Measurements from ENCODE around the gene ALK.

ALK gene

GRCh38 chr2:29951576-29951975 is 30.2 kb upstream of the ALK start:
- Histone ChIP-seq H3K27me3 (ENCODE audit: insufficient read depth, low read length) (no peaks in the 10 kb centered on the region), H3K9me2 (ENCODE audit: low read depth, low read length) (no peaks in the 10 kb centered on the region), H3K4me2 (ENCODE audit: low read length) (no peak overlapping the region), H3F3A (ENCODE audit: insufficient read depth, low read length) (no peaks in the 10 kb centered on the region), H3K79me2 (ENCODE audit: insufficient read depth, low read length) (no peaks in the 10 kb centered on the region), H4K20me1 (ENCODE audit: insufficient read depth, low read length) (no peaks in the 10 kb centered on the region), H3K4me3 (ENCODE audit: low read depth, low read length, poor library complexity, severe bottlenecking) (no peak overlapping the region), H3K36me3 (ENCODE audit: insufficient read depth, low read length) (no peaks in the 10 kb centered on the region), H3K9me3 (ENCODE audit: low read length) (no peaks in the 10 kb centered on the region), H3K4me1 (ENCODE audit: insufficient read depth, low read length, severe bottlenecking) (no peaks in the 10 kb centered on the region), H2AFZ (ENCODE audit: low read length) (no peak overlapping the region), H3K9ac (ENCODE audit: low read length) (no peak overlapping the region), H3K27ac (ENCODE audit: low read depth, low read length, poor library complexity, severe bottlenecking) (no peak overlapping the region)
- TF ChIP-seq EZH2 (IDR thresholded peaks at IDR 0.05; ENCODE audit: borderline replicate concordance, low read length) (no peak), CTCF (IDR thresholded peaks at IDR 0.05; ENCODE audit: low read length) (no peak)

- H3F3A ChIP-seq (ENCODE audit: insufficient read depth, low read length) = no peaks in the 10 kb centered on the region
- no peaks in the 10 kb centered on the region for H3K27me3 ChIP-seq (ENCODE audit: insufficient read depth, low read length)
Observed at GRCh38 chr2:29950481-29950880, 29.1 kb upstream of the ALK start.

GRCh38 chr2:29949042-29949441 is 27.7 kb upstream of the ALK start:
- no peak overlapping the region for H2AFZ ChIP-seq (ENCODE audit: low read length)
- H3K4me1 ChIP-seq (ENCODE audit: insufficient read depth, low read length, severe bottlenecking) = no peaks in the 10 kb centered on the region
- H3K4me2 ChIP-seq (ENCODE audit: low read length) = no peak overlapping the region
- no peaks in the 10 kb centered on the region for H4K20me1 ChIP-seq (ENCODE audit: insufficient read depth, low read length)
- no peaks in the 10 kb centered on the region for H3K27me3 ChIP-seq (ENCODE audit: insufficient read depth, low read length)
- TF ChIP-seq CTCF (IDR thresholded peaks at IDR 0.05; ENCODE audit: low read length) = no peak
- no peak for TF ChIP-seq EZH2 (IDR thresholded peaks at IDR 0.05; ENCODE audit: borderline replicate concordance, low read length)
- no peaks in the 10 kb centered on the region for H3K9me2 ChIP-seq (ENCODE audit: low read depth, low read length)
- no peaks in the 10 kb centered on the region for H3K9me3 ChIP-seq (ENCODE audit: low read length)
- H3K9ac ChIP-seq (ENCODE audit: low read length) = no peak overlapping the region
- no peaks in the 10 kb centered on the region for H3F3A ChIP-seq (ENCODE audit: insufficient read depth, low read length)
- no peaks in the 10 kb centered on the region for H3K79me2 ChIP-seq (ENCODE audit: insufficient read depth, low read length)
- no peaks in the 10 kb centered on the region for H3K36me3 ChIP-seq (ENCODE audit: insufficient read depth, low read length)
- H3K4me3 ChIP-seq (ENCODE audit: low read depth, low read length, poor library complexity, severe bottlenecking) = no peak overlapping the region
- H3K27ac ChIP-seq (ENCODE audit: low read depth, low read length, poor library complexity, severe bottlenecking) = no peak overlapping the region

More at GRCh38 chr2:29950481-29950880, 29.1 kb upstream of the ALK start:
- Histone ChIP-seq H3K4me1 (ENCODE audit: insufficient read depth, low read length, severe bottlenecking) (no peaks in the 10 kb centered on the region), H4K20me1 (ENCODE audit: insufficient read depth, low read length) (no peaks in the 10 kb centered on the region), H3K9me2 (ENCODE audit: low read depth, low read length) (no peaks in the 10 kb centered on the region), H3K9me3 (ENCODE audit: low read length) (no peaks in the 10 kb centered on the region), H3K36me3 (ENCODE audit: insufficient read depth, low read length) (no peaks in the 10 kb centered on the region), H3K4me2 (ENCODE audit: low read length) (no peak overlapping the region), H3K4me3 (ENCODE audit: low read depth, low read length, poor library complexity, severe bottlenecking) (no peak overlapping the region), H2AFZ (ENCODE audit: low read length) (no peak overlapping the region), H3K9ac (ENCODE audit: low read length) (no peak overlapping the region), H3K79me2 (ENCODE audit: insufficient read depth, low read length) (no peaks in the 10 kb centered on the region), H3K27ac (ENCODE audit: low read depth, low read length, poor library complexity, severe bottlenecking) (no peak overlapping the region)
- no peak for TF ChIP-seq EZH2 (IDR thresholded peaks at IDR 0.05; ENCODE audit: borderline replicate concordance, low read length)
- TF ChIP-seq CTCF (IDR thresholded peaks at IDR 0.05; ENCODE audit: low read length) = no peak
